ENCODE results near the gene TOMM20.

The TOMM20 gene

DNA sequence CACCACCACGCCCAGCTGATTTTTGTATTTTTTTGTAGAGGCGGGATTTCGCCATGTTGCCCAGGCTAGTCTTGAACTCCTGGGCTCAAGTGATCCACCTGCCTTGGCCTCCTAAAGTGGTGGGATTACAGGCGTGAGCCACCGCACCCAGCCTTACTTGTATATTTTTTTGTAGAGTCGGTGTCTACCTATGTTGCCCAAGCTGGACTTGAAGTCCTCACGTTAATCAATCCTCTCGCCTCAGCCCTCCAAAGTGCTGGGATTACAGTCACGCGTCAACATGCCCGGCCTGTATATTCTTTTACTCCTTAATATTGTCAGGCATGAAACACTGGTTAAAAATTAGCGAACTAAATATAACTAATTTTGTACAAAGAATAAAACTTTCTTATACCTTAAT is 5.5 kb upstream of the TOMM20 start:
- no peak for DNase-seq (ENCODE audit: low spot score)

DNA sequence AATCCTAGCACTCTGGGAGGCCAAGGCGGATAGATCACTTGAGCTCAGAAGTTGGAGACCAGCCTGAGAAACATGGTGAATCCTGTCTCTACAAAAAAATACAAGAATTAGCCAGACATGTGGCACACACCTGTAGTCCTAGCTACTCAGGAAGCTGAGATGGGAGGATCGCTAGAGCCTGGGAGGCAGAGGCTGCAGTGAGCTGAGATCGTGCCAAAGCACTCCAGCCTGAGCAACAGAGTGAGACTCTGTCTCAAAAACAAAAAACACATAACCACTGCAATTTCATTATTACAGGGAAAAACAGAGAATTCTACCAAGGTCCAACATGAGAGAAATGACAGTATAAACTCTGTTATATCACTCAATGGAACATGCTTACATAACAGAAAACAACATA is 4.4 kb upstream of the TOMM20 start:
- DNase-seq (ENCODE audit: low spot score) = no peak

DNA sequence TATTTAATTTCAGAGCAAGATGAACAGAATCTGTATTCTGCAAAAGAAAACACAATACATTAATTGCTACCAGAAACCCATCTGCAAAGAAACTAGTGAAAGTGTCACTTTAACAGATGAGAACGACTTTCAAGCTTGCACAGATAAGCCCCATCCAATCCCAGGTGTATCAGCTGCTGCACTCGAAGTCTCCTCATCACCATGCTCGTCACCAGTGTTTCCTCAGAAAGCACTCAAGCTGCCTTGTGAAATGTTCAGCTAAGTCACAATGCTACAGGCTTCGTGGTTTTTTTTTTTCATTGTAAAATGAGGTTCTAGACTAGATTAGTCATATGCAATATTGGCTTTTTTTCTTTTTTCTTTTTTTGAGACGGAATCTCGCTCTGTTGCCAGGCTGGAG is 3.3 kb upstream of the TOMM20 start:
- no peak for DNase-seq (ENCODE audit: low spot score)

DNA sequence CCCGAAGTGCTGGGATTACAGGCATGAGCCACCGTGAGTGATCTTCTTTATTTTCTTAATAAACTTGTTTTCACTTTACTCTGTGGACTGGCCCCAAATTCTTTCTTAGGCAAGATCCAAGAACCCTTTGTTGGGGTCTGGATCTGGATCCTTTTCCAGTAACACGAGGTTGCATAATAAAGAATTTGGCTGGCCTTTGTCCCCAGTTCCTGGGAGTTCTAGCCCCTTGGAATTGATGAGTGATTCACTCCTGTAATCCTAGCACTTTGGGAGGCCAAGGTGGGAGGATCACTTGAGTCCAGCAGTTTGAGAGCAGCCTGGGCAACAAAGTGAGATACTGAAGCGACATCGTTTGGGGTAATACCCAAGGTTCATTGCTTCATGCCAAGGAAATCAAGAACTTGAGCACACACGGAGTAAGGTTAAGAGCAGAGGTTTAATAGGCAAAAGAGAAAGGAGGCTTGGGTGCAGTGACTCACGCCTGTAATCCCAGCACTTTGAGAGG is 2.2 kb upstream of the TOMM20 start:
- no peak for DNase-seq (ENCODE audit: low spot score)

DNA sequence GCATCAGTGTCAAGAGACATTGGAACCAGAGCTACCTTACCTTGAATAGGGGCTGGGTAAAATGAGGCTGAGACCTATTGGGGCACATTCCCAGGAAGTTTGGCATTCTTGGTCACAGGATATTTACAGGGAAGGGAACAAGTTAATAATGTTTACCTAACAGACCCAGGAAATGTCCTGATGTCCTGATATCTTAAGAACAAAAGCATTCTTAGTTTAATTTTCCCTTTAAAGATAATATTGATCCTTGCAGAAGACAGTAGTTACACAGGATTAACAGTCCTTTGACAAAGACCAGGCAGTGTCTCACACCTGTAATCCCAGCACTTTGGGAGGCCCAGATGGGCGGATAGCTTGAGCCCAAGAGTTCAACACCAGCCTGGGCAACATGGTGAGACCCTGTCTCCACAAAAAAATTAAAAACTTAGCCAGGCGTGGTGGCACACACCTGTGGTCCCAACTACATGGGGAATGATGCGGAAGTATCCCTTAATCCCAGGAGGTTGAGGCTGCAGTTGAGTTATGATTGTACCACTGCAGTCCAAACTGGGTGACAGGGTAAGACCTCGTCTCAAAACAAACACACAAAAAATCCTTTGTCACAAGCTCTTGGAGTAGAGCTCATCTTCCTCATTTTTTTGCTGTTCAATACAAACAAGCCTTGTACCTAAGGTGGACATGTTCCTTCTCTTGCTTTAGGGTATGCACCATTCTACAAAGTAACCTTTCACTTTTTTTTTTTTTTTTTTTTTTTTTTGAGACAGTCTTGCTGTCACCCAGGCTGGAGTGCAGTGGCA is 1.3 kb upstream of the TOMM20 start:
- no peak for DNase-seq (ENCODE audit: low spot score)

DNA sequence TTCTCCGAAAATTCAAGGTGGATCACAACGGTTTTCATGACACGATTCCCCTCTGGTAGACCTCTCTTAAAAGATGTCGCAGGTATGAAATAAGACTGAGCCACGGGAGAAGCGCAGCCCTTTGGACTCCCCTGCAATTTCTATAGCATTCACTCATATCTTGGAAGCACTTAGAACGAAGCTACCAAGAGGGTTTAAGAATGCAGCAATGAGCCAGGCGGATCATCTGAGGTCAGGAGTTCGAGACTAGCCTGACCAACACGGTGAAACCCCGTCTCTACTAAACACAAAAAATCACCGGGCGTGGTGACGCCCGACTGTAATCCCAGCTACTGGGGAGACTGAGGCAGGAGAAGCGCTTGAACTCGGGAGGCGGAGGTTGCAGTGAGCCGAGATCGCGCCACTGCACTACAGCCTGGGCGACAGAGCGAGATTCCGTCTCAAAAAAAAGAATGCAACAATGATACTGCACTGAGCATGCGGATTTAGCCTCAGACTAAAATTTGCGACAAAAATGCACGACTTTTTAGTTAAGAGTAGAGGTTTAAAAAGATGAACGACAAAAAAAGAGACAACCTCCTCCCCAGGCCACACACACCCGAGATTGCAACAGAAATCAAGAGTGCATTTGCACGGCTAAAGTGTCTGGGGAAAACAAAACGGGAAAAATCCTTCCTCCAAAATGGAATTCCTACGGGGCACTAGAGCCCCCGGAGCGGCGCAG is 743 bp downstream of the TOMM20 start:
- no peak for DNase-seq (ENCODE audit: low spot score)

GRCh38 chr1:235127203-235127602 is 1.4 kb downstream of the TOMM20 start:
- DNase-seq (ENCODE audit: low spot score) = no peak

- no peak for DNase-seq (ENCODE audit: low spot score)
Measured at GRCh38 chr1:235124665-235125064, 4.0 kb downstream of the TOMM20 start.

DNA sequence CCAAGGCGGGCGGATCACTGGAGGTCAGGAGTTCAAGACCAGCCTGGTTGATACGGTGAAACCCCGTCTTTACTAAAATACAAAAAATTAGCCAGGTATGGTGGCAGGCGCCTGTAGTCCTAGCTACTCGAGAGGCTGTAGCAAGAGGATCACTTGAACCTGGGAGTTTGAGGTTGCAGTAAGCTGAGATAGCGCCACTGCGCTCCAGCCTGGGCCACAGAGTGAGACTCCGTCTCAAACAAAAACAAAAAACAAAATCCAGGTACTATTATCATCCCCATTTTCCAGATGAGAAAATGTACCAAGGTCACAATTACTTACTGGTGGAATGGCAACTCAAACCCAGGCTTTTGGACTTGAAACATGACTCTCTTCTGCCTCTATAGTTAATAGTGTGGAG is 4.5 kb downstream of the TOMM20 start:
- DNase-seq (ENCODE audit: low spot score) = no peak

GRCh38 chr1:235122348-235122747 is 6.3 kb downstream of the TOMM20 start:
- no peak for DNase-seq (ENCODE audit: low spot score)

- DNase-seq (ENCODE audit: low spot score) = no peak
Measured at GRCh38 chr1:235113183-235113917, 15.3 kb downstream of the TOMM20 start.

DNA sequence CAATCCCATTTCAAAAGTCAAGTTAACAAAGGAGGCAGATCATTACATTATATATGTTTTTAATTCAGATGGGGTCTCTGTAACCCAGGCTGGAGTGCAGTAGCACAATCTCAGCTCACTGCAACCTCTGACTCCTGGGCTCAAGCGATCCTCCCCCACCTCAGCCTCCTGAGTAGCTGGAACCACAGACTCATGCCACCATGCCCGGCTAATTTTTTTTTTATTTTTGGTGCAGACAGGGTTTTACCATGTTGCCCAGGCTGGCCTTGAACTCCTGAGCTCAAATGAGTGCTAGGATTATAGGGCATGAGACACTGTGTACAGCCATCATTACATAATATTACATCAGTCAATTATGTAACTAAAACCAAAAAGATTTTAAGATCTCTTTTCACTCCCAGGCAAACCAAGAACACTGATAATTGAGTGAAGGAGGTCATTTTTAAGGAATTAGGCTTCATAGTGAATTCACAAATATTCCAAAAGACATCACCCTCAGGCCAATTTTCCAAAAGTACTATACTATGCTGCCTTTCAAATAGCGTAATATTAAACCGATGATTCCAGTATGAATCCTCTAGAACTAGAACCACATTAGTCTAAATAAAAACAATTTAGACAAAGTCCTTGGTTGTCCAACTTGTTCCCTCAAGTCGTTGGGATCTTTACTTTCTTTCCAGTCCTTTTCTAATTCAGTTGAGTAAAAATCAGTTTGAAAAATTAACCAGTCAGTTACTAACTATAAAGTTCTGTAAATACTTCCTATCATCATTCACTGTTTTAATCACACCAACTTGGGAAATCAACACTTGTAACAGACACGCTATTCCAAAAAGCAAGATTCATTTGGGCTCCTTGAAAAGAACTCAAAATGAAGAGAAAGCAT is 16.1 kb downstream of the TOMM20 start:
- no peak for DNase-seq (ENCODE audit: low spot score)

GRCh38 chr1:235111107-235111506 is 17.5 kb downstream of the TOMM20 start:
- DNase-seq (ENCODE audit: low spot score) = no peak

GRCh38 chr1:235108876-235109275 is 19.8 kb downstream of the TOMM20 start:
- no peak for DNase-seq (ENCODE audit: low spot score)

DNA sequence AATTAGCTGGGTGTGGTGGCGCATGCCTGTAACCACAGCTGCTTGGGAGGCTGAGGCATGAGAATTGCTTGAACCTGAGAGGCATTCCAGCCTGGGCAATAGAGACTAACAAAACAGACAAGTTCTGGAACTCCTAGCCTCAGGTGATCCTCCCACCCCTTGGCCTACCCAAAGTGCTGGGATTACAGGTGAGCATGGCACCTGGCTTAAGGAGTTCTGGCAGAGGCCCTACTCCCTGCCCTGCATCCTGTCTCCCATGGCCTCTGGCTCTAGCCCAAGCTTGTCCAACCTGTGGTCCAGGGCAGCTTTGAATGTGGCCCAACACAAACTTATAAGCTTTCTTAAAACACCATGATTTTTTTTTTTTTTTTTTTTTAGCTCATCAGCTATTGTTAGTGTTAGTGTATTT is 20.4 kb downstream of the TOMM20 start:
- no peak for DNase-seq (ENCODE audit: low spot score)

GRCh38 chr1:235107368-235108184 is 21.1 kb downstream of the TOMM20 start:
- no peak for DNase-seq (ENCODE audit: low spot score)

DNA sequence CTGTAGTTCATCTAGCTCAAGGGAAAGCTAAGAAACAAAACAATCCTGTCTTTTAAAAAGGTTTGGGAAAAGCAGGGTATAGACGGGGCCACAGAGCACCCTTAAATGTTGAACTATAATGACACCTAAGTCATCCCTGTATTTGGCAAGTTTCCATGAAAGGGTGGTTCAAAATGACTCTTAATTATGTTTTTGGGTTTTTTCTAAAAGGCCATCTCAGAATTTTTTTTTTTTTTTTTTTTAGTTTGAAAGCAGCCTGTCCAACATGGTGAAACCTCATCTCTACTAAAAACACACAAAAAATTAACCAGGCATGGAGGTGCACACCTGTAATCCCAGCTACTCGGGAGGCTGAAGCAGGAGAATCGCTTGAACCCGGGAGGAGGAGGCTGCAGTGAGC is 22.2 kb downstream of the TOMM20 start:
- DNase-seq (ENCODE audit: low spot score) = no peak

GRCh38 chr1:235105051-235106043 is 23.3 kb downstream of the TOMM20 start:
- DNase-seq (ENCODE audit: low spot score) = no peak

DNA sequence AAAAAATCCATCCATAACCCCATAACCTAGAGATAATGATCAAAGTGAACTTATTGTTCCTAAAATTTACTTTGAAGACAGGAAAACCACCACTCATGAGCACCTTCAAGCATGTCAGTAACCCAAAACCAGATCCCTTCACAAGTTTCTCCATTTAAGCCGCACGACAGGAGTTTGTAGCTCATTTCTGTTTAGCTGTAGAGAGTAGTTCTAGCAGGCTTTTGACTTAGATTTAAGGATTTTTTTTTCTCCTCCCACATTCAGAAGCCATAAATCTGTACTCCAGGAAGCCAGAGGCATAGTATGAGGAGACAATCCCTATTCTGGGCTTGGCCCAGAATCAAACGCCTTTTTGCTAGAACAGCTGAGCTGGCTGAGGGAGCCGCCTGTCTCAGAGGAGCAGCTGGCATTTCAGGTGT is 25.6 kb downstream of the TOMM20 start:
- DNase-seq (ENCODE audit: low spot score) = no peak

- DNase-seq (ENCODE audit: low spot score) = no peak
Measured at GRCh38 chr1:235102259-235102582, 26.4 kb downstream of the TOMM20 start.

Measured in pons (tissue), 1 donor.